ENCODE results near the gene MCIDAS.

DNA sequence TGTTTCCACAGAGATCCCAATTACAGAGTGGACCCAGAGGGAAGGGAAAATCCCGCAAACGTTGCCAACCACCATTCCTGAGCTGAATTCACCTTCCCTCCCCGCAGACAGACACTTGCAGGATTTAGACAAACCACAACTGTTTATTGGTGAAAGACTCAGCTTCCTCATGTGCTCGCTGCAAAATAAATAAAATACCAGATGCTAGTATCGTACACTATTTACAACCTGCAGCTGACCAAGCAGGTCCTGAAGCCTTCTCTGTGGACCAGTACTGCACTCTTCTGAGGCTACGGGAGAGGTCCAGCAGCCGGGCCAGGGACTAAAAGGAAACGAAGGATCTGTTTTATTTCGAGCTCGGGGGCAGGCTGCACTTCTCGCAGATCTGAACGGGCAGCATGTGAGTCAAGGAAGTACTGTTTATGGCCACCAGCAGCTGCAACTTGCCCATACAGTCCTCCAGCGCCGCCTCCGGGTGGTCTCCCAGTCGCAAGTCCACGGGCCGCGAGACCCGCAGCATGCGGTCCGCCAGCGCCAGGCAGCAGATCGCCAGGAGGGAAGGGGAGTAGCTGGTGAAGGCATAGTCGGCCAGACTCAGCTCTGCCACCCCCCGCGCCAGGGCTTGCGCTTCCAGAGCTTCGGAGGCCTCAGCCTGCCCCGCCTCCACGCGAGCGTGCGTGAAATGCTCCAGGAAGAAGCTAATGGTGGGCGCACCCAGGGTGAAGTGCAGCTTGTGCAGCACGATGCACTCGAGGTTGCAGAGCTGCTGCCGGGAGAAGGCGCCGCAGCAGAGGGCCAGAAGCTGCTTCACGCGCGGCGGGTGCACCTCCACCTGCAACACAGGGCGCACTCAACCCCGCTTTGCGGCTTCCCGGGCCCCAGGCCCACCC lies 4.2 kb upstream of the MCIDAS start:
- TF ChIP-seq, protein P1, sequence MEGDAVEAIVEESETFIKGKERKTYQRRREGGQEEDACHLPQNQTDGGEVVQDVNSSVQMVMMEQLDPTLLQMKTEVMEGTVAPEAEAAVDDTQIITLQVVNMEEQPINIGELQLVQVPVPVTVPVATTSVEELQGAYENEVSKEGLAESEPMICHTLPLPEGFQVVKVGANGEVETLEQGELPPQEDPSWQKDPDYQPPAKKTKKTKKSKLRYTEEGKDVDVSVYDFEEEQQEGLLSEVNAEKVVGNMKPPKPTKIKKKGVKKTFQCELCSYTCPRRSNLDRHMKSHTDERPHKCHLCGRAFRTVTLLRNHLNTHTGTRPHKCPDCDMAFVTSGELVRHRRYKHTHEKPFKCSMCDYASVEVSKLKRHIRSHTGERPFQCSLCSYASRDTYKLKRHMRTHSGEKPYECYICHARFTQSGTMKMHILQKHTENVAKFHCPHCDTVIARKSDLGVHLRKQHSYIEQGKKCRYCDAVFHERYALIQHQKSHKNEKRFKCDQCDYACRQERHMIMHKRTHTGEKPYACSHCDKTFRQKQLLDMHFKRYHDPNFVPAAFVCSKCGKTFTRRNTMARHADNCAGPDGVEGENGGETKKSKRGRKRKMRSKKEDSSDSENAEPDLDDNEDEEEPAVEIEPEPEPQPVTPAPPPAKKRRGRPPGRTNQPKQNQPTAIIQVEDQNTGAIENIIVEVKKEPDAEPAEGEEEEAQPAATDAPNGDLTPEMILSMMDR (optimal IDR thresholded peaks at IDR 0.05 in 1 of 3, IDR thresholded peaks at IDR 0.05 in 1 of 3, conservative IDR thresholded peaks at IDR 0.05 in 1 of 3; ENCODE audit: extremely low read depth in 1 of 3, insufficient read depth in 2 of 3, low read length in 3 of 3) = no peak
- TF ChIP-seq EZH2 (IDR thresholded peaks at IDR 0.05; ENCODE audit: low read length) = no peak

Measured in keratinocyte (primary cell).